GM23248 (cell line): ENCODE data around the gene UBQLNL. TPM values are rescaled to one million over a fixed set of nuclear protein-coding genes. Genes with fewer than 3 reads are reported as not detected.

Experiments used
- DNase-seq: peaks from one replicate; pipeline ENCODE4 v3.0.0-alpha.2; 2015
- H2AFZ ChIP-seq: fragments of 200-600 bp; sonication (generic); 2 replicates; pipeline ENCODE4 v1.6.1; 2016; ENCODE audit warnings: antibody characterized with exemption
- H3F3A ChIP-seq: fragments of 200-600 bp; sonication (generic); 2 replicates; pipeline ENCODE4 v1.6.1; 2016; ENCODE audit warnings: mild to moderate bottlenecking, antibody characterized with exemption, mixed run types; ENCODE audit not compliant: insufficient read depth
- H3K27ac ChIP-seq: fragments of 200-600 bp; sonication (generic); 2 replicates; pipeline ENCODE4 v1.5.1; 2016; ENCODE audit warnings: mild to moderate bottlenecking
- H3K27me3 ChIP-seq: fragments of 200-600 bp; sonication (generic); replicated peaks from 2 replicates; pipeline ENCODE4 v1.6.1; 2016; ENCODE audit warnings: mild to moderate bottlenecking; ENCODE audit not compliant: insufficient read depth
- H3K36me3 ChIP-seq: fragments of 200-600 bp; sonication (generic); 2 replicates; pipeline ENCODE4 v1.6.1; 2016; ENCODE audit warnings: low read depth, mild to moderate bottlenecking
- H3K4me1 ChIP-seq: fragments of 200-600 bp; sonication (generic); 2 replicates; pipeline ENCODE4 v1.6.1; 2016; ENCODE audit warnings: mild to moderate bottlenecking; ENCODE audit not compliant: insufficient read depth
- H3K4me2 ChIP-seq: fragments of 200-600 bp; sonication (generic); one replicate; pipeline ENCODE4 v1.6.1; 2016; ENCODE audit warnings: mild to moderate bottlenecking; ENCODE audit not compliant: unreplicated experiment
- H3K4me3 ChIP-seq: fragments of 200-600 bp; sonication (generic); 2 replicates; pipeline ENCODE4 v1.5.1; 2016; ENCODE audit warnings: mild to moderate bottlenecking
- H3K79me2 ChIP-seq: fragments of 200-600 bp; sonication (generic); 2 replicates; pipeline ENCODE4 v1.6.1; 2016; ENCODE audit warnings: mild to moderate bottlenecking; ENCODE audit not compliant: insufficient read depth
- H3K9ac ChIP-seq: fragments of 200-600 bp; sonication (generic); 2 replicates; pipeline ENCODE4 v1.6.1; 2016; ENCODE audit warnings: mild to moderate bottlenecking
- H3K9me2 ChIP-seq: fragments of 200-600 bp; sonication (generic); 2 replicates; pipeline ENCODE4 v1.6.1; 2016; ENCODE audit warnings: mixed run types, mild to moderate bottlenecking, moderate library complexity; ENCODE audit not compliant: insufficient read depth
- H3K9me3 ChIP-seq: fragments of 200-600 bp; sonication (generic); one replicate; pipeline ENCODE4 v1.6.1; 2017; ENCODE audit warnings: low read depth
- H4K20me1 ChIP-seq: fragments of 200-600 bp; sonication (generic); 2 replicates; pipeline ENCODE4 v1.6.0; 2016; ENCODE audit not compliant: insufficient read depth
- EZH2 ChIP-seq: fragments of 200-600 bp; sonication (generic); IDR thresholded peaks from 2 replicates; pipeline ENCODE4 v1.6.1; 2018; ENCODE audit warnings: antibody characterized with exemption, mild to moderate bottlenecking; ENCODE audit not compliant: insufficient read depth, poor library complexity, severe bottlenecking
- EZH2phosphoT487 ChIP-seq: fragments of 200-600 bp; sonication (generic); IDR thresholded peaks from 2 replicates; pipeline ENCODE4 v1.6.1; 2018; ENCODE audit warnings: antibody characterized with exemption, moderate library complexity, mild to moderate bottlenecking, low read depth; ENCODE audit not compliant: insufficient read depth
- WGBS, 2 experiments: methylation state at CpG; one replicate each; pipeline ENCODE4 v1.1.6; 2015 to 2017; ENCODE audit warnings: low lambda C conversion rate in 2 of 2, low coverage in 1 of 2; ENCODE audit errors: missing lambda C conversion rate in 2 of 2; 5-methylcytosine and 5-hydroxymethylcytosine counted together
- in situ Hi-C: fragments of 300-500 bp; cut with MboI; formaldehyde crosslinking; loops from 2 replicates; pipeline ENCODE4 v1.15.0; 2020
- polyA plus RNA-seq: library from polyadenylated mRNA; unstranded; fragments of >200 nt; fragmentation: Nextera tagmentation; extraction: Ambion mirVana; gene quantifications from 2 replicates; pipeline ENCODE4 v1.2.1, GENCODE V29; 2016
- total RNA-seq: library from RNA; depleted of rRNA; stranded (reverse); fragments of >200 nt; shearing (Covaris generic); gene quantifications from 2 replicates; pipeline ENCODE4 v1.2.3, GENCODE V29; 2014

Gene UBQLNL
- total and polyA plus RNA-seq, 2 experiments from 2014 or later, result 0.20 to 0.32 TPM

- DNase-seq, result no peak
- WGBS, 2 experiments, result 27 to 40% methylated on average over 9 of the region's 9 CpGs
- H3K4me1 ChIP-seq, result no peaks in the 10 kb centered on the region
- H3K27ac ChIP-seq, result no peak overlapping the region
- H3K9ac ChIP-seq, result no peak overlapping the region
- in situ Hi-C loops, result no loop called here
- H3F3A ChIP-seq, result no peaks in the 10 kb centered on the region
- no peaks in the 10 kb centered on the region for H3K9me2 ChIP-seq
- H3K27me3 ChIP-seq, result no peaks in the 10 kb centered on the region; the same call in 1 of the 2 replicates
- H3K9me3 ChIP-seq, result no peaks in the 10 kb centered on the region
- H3K79me2 ChIP-seq, result no peaks in the 10 kb centered on the region
- no peak overlapping the region for H3K4me2 ChIP-seq
- no peak overlapping the region for H2AFZ ChIP-seq
- no peak overlapping the region for H3K4me3 ChIP-seq
- no peaks in the 10 kb centered on the region for H4K20me1 ChIP-seq
- no peaks in the 10 kb centered on the region for H3K36me3 ChIP-seq
- TF ChIP-seq EZH2, result no peak
- no peak for TF ChIP-seq EZH2phosphoT487
These were observed 9.1 kb downstream of the UBQLNL start for GRCh38 chr11:5507177-5507932.

- Histone ChIP-seq H3K9me3 (no peaks in the 10 kb centered on the region), H3K4me1 (no peaks in the 10 kb centered on the region), H4K20me1 (no peaks in the 10 kb centered on the region), H2AFZ (no peak overlapping the region; the same call in 1 of the 2 replicates), H3K79me2 (no peaks in the 10 kb centered on the region), H3F3A (no peaks in the 10 kb centered on the region), H3K9me2 (no peaks in the 10 kb centered on the region), H3K27me3 (no peaks in the 10 kb centered on the region; the same call in 1 of the 2 replicates), H3K4me3 (no peak overlapping the region), H3K9ac (no peak overlapping the region), H3K27ac (no peak overlapping the region), H3K4me2 (no peak overlapping the region), H3K36me3 (no peaks in the 10 kb centered on the region)
- TF ChIP-seq EZH2phosphoT487 (no peak), EZH2 (no peak)
- DNase-seq, result no peak
- 71 to 80% methylated on average over 9 of the region's 9 CpGs for WGBS, 2 experiments
- in situ Hi-C loops, result no loop called here
These were observed 11.0 kb downstream of the UBQLNL start for GRCh38 chr11:5505363-5506048.

- DNase-seq, result no peak
- 42 to 51% methylated on average over 2 of the region's 2 CpGs for WGBS, 2 experiments
- in situ Hi-C loops, result no loop called here
- no peaks in the 10 kb centered on the region for H3K79me2 ChIP-seq
- H3K4me2 ChIP-seq, result no peak overlapping the region
- H3K9ac ChIP-seq, result no peak overlapping the region
- no peak overlapping the region for H2AFZ ChIP-seq
- no peaks in the 10 kb centered on the region for H3K4me1 ChIP-seq
- H3K36me3 ChIP-seq, result no peaks in the 10 kb centered on the region
- no peaks in the 10 kb centered on the region for H3K27me3 ChIP-seq
- H3K4me3 ChIP-seq, result no peak overlapping the region
- no peaks in the 10 kb centered on the region for H3F3A ChIP-seq
- no peak overlapping the region for H3K27ac ChIP-seq
- no peaks in the 10 kb centered on the region for H4K20me1 ChIP-seq
- no peaks in the 10 kb centered on the region for H3K9me3 ChIP-seq
- TF ChIP-seq EZH2phosphoT487 (no peak), EZH2 (no peak)
- H3K9me2 ChIP-seq, result no peaks in the 10 kb centered on the region
These were observed 12.0 kb downstream of the UBQLNL start for GRCh38 chr11:5504403-5504921.

DNA sequence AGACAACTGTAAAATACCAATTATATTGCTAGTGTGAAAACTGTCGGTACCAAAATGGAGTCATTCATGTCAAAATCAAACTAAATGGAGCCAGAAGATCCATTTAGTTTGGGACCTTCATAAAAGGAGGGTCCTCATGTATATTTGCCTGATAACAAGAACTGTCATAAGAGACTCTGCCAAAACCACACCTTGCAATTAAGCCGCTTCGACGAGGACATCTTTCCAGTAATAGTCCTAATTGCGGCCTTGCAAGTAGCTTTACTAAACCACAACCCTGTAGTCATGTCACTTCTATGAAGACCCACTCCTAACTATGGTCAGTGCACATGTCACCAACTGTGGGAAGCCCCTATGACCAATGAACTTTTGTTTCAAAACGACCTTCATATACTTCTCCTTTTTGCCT, 16.1 kb downstream of the UBQLNL start:
- no peak overlapping the region for H3K4me3 ChIP-seq
- in situ Hi-C loops, result no loop called here
- no peak for DNase-seq
- H2AFZ ChIP-seq, result no peak overlapping the region
- no peaks in the 10 kb centered on the region for H3K9me2 ChIP-seq
- 59 to 66% methylated on average over 6 of the region's 6 CpGs for WGBS, 2 experiments
- H3K9ac ChIP-seq, result no peak overlapping the region
- H3K36me3 ChIP-seq, result no peaks in the 10 kb centered on the region
- no peaks in the 10 kb centered on the region for H4K20me1 ChIP-seq
- H3K27me3 ChIP-seq, result no peaks in the 10 kb centered on the region
- no peak overlapping the region for H3K4me2 ChIP-seq
- H3K4me1 ChIP-seq, result no peaks in the 10 kb centered on the region
- H3F3A ChIP-seq, result no peaks in the 10 kb centered on the region
- H3K79me2 ChIP-seq, result no peaks in the 10 kb centered on the region
- no peak overlapping the region for H3K27ac ChIP-seq
- no peaks in the 10 kb centered on the region for H3K9me3 ChIP-seq
- no peak for TF ChIP-seq EZH2phosphoT487
- no peak for TF ChIP-seq EZH2
